Diencephalon (tissue), 1 donor: ENCODE results near the gene KHDRBS2. TPM values are rescaled to one million over a fixed set of nuclear protein-coding genes. Genes with fewer than 3 reads are reported as not detected.

ENCODE experiments used
- total RNA-seq: library from RNA; depleted of rRNA; stranded (reverse); fragments of >200 nt; gene quantifications from one replicate; pipeline ENCODE4 v1.2.3, GENCODE V29; 2014

The KHDRBS2 gene
- total RNA-seq = 33.7 TPM

GRCh38 chr6:62285612-62286469, at the start of gene KHDRBS2:
Gene KHDRBS2, minus strand, starts transcription at chr6:62286225.

